ENCODE measurements around the gene TSPAN18. TPM values are rescaled to one million over a fixed set of nuclear protein-coding genes. Genes with fewer than 3 reads are reported as not detected.

TSPAN18 gene
- total RNA-seq, 4 donors from 2014 or later: 2.1 to 9.1 (median 2.5) TPM

DNA sequence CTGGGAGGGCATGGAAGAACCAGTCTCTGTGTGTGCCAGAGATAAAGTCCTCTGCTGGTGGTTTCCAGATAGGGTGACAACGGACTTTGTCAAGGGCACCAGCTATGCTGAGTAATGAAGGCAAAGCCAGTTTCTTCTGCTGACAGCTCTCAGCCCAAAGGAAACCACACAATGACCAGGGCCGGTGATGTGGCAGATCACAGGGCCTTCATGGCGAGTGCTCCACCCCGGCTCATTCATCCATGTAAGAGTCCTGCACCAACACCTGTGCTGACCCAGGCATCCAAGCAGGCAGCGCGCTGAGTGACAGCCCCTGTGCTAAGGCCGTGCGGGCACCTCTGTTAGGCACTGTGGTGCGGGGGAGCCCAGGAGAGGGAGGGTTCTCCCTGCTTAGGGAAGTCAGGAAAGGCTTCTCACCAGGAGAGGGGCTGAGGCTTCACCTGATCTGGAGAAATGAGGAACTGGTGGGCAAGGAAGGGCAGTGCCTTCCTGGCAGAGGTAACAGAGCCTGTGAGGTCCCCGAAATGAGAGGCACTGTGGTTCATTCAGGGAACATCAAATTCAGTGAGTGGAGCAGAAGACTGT is 190.1 kb downstream of the TSPAN18 start:
- ATAC-seq: no peak
- no peak overlapping the region for H3K4me3 ChIP-seq
- intact Hi-C loops (cut with DNase I; ENCODE audit: low total_unique reads): no loop called here
- H3K27me3 ChIP-seq: no peaks in the 10 kb centered on the region
- H3K4me1 ChIP-seq: no peaks in the 10 kb centered on the region
- TF ChIP-seq, protein P1, sequence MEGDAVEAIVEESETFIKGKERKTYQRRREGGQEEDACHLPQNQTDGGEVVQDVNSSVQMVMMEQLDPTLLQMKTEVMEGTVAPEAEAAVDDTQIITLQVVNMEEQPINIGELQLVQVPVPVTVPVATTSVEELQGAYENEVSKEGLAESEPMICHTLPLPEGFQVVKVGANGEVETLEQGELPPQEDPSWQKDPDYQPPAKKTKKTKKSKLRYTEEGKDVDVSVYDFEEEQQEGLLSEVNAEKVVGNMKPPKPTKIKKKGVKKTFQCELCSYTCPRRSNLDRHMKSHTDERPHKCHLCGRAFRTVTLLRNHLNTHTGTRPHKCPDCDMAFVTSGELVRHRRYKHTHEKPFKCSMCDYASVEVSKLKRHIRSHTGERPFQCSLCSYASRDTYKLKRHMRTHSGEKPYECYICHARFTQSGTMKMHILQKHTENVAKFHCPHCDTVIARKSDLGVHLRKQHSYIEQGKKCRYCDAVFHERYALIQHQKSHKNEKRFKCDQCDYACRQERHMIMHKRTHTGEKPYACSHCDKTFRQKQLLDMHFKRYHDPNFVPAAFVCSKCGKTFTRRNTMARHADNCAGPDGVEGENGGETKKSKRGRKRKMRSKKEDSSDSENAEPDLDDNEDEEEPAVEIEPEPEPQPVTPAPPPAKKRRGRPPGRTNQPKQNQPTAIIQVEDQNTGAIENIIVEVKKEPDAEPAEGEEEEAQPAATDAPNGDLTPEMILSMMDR (IDR thresholded peaks at IDR 0.05 in 4 of 5, conservative IDR thresholded peaks at IDR 0.05 in 1 of 5): no peak
- TF ChIP-seq POLR2A (IDR thresholded peaks at IDR 0.05): no peak
- H3K9me3 ChIP-seq: no peaks in the 10 kb centered on the region
- no peak for DNase-seq
- in situ Hi-C loops (cut with MboI; ENCODE audit: low sequenced_read_pairs in 4 of 4): loop anchor here in 2 of 4 donors (10.0 to 25.0 kb wide), 2 partner anchors 362 to 420 kb away; no protein-coding TSS in a partner anchor
- H3K27ac ChIP-seq: no peak overlapping the region
- no peaks in the 10 kb centered on the region for H3K36me3 ChIP-seq

- no peaks in the 10 kb centered on the region for H3K27me3 ChIP-seq
- DNase-seq: no peak
- in situ Hi-C loops (cut with MboI; ENCODE audit: low sequenced_read_pairs in 4 of 4) (loop anchor here in 2 of 4 donors (10.0 to 25.0 kb wide), 2 partner anchors 363 to 420 kb away; no protein-coding TSS in a partner anchor), intact Hi-C loops (cut with DNase I; ENCODE audit: low total_unique reads) (no loop called here)
- H3K9me3 ChIP-seq: no peaks in the 10 kb centered on the region
- H3K4me3 ChIP-seq: no peak overlapping the region
- H3K4me1 ChIP-seq: no peaks in the 10 kb centered on the region
- no peaks in the 10 kb centered on the region for H3K36me3 ChIP-seq
- TF ChIP-seq, protein P1 (IDR thresholded peaks at IDR 0.05 in 4 of 5, conservative IDR thresholded peaks at IDR 0.05 in 1 of 5): no peak
- no peak for TF ChIP-seq POLR2A (IDR thresholded peaks at IDR 0.05)
- no peak for ATAC-seq
- no peak overlapping the region for H3K27ac ChIP-seq
Observed at GRCh38 chr11:44917741-44918140, 191.0 kb downstream of the TSPAN18 start.

DNA sequence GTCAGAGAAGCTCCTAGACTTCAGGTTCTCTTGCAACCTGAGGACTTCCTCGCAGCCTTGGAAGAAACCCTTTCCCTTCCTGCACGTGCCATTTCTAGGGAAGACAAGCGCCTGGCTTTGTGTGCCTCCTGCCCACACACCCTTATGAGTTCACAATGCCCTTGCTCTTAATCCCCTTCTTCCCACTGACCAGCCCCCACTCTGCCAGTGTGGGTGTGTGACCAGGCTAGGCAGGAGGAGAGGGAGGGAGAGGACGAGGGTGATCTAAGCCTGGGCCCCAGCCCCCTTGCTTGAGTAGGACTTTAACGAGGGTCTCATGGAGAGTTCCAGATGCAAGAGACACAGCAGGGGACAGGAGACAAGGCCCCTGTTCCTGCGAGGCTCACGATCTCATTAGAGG is 193.7 kb downstream of the TSPAN18 start:
- H3K9me3 ChIP-seq: no peaks in the 10 kb centered on the region
- no peaks in the 10 kb centered on the region for H3K27me3 ChIP-seq
- H3K4me3 ChIP-seq: no peak overlapping the region
- H3K27ac ChIP-seq: no peak overlapping the region
- ATAC-seq (no peak), DNase-seq (no peak)
- peaks cover 0 to 3% of the 10 kb centered on the region in 2 donors for H3K4me1 ChIP-seq
- intact Hi-C loops (cut with DNase I; ENCODE audit: low total_unique reads) (no loop called here), in situ Hi-C loops (cut with MboI; ENCODE audit: low sequenced_read_pairs in 4 of 4) (loop anchor here in 2 of 4 donors (10.0 to 25.0 kb wide), 2 partner anchors 374 to 417 kb away; no protein-coding TSS in a partner anchor)
- no peak for TF ChIP-seq POLR2A (IDR thresholded peaks at IDR 0.05)
- H3K36me3 ChIP-seq: no peaks in the 10 kb centered on the region

DNA sequence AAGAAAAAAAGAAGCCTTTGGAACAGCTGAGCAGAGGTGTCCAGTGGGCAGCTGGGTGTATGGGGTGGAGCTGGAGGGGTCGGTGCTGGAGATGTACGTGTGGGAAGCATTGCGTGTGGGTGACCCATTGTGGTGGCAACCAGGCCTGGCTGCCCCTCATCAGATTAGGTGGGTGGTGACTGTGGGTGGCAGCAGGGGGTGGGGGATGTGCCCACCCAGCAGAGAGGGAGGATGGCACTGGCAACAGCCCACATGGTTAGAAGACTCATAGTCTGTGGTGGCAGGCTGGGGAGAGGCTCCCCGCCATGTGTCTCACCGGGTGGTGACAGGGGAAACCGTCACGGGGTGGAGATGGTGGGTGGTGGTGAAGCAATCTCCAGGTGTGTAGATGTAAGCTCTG is 196.4 kb downstream of the TSPAN18 start:
- H3K4me3 ChIP-seq: no peak overlapping the region
- H3K27me3 ChIP-seq: no peaks in the 10 kb centered on the region
- peaks cover 0 to 10% of the 10 kb centered on the region in 2 donors for H3K4me1 ChIP-seq
- no peak for TF ChIP-seq POLR2A (IDR thresholded peaks at IDR 0.05)
- TF ChIP-seq, protein P1 (IDR thresholded peaks at IDR 0.05 in 4 of 5, conservative IDR thresholded peaks at IDR 0.05 in 1 of 5): no peak
- H3K36me3 ChIP-seq: no peaks in the 10 kb centered on the region
- in situ Hi-C loops (cut with MboI; ENCODE audit: low sequenced_read_pairs in 4 of 4): loop anchor here in 2 of 4 donors (10.0 to 25.0 kb wide), 2 partner anchors 372 to 414 kb away; no protein-coding TSS in a partner anchor
- no peaks in the 10 kb centered on the region for H3K9me3 ChIP-seq
- intact Hi-C loops (cut with DNase I; ENCODE audit: low total_unique reads): no loop called here
- DNase-seq (no peak), ATAC-seq (no peak)
- no peak overlapping the region for H3K27ac ChIP-seq

GRCh38 chr11:44923806-44924205 is 197.0 kb downstream of the TSPAN18 start:
- Histone ChIP-seq H3K27me3 (no peaks in the 10 kb centered on the region), H3K4me3 (no peak overlapping the region), H3K9me3 (no peaks in the 10 kb centered on the region), H3K36me3 (no peaks in the 10 kb centered on the region), H3K27ac (no peak overlapping the region), H3K4me1 (peaks cover 0 to 10% of the 10 kb centered on the region in 2 donors)
- no peak for TF ChIP-seq POLR2A (IDR thresholded peaks at IDR 0.05)
- TF ChIP-seq, protein P1 (IDR thresholded peaks at IDR 0.05 in 4 of 5, conservative IDR thresholded peaks at IDR 0.05 in 1 of 5): no peak
- intact Hi-C loops (cut with DNase I; ENCODE audit: low total_unique reads): no loop called here
- ATAC-seq (no peak), DNase-seq (no peak)
- in situ Hi-C loops (cut with MboI; ENCODE audit: low sequenced_read_pairs in 4 of 4): loop anchor here in 2 of 4 donors (10.0 to 25.0 kb wide), 2 partner anchors 371 to 413 kb away; no protein-coding TSS in a partner anchor

Data from gastrocnemius medialis (tissue), 4 donors.